Lower leg skin (tissue), 3 donors: ENCODE measurements around the gene NUP155.

Experiments
- CTCF ChIP-seq, 3 donors: fragments of 450-650 bp; IDR thresholded peaks; one replicate each; pipeline ENCODE4 v1.5.1; 2016; ENCODE audit warnings: antibody characterized with exemption in 3 of 3, mild to moderate bottlenecking in 3 of 3, moderate library complexity in 2 of 3
- POLR2A ChIP-seq, 2 donors: fragments of 450-650 bp; IDR thresholded peaks; one replicate each; pipeline ENCODE4 v1.6.1; 2016 to 2017; ENCODE audit warnings: antibody characterized with exemption in 2 of 2, mild to moderate bottlenecking in 1 of 2, moderate library complexity in 1 of 2

GRCh38 chr5:37247036-37247435 is 123.9 kb downstream of the NUP155 start:
- TF ChIP-seq CTCF (IDR thresholded peaks at IDR 0.05): no peak
- TF ChIP-seq POLR2A (IDR thresholded peaks at IDR 0.05): no peak
